ENCODE data around the gene SEPHS2.

DNA sequence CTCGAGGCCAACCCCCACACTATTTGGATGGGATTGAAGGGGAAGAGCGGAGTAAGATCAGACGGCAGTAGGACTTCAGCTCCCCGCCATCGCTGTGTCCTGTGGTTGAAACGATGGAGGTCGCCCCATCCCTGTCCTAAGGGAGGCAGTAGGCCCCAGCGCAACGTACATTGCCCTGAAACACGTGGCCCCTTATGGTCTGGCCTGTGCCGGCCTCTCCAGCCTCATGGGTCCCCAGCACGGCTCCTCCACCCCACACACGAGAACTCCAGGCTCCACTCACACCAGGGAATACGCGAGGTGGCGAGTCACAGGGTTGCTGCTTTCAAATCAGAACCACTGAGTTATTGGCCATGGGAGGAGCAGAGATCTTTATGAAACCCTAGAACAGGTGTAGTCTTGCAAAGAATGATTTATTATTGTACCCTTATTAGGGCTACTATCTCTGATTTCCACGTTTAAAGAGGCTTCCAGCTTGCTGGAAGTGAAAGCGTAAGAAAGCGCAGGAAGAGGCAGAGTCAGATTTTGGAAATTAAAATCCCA lies 15.2 kb downstream of the SEPHS2 start:
- no peak for TF ChIP-seq FOXA1 (IDR thresholded peaks at IDR 0.05)
- TF ChIP-seq FOXM1 (IDR thresholded peaks at IDR 0.05; ENCODE audit: borderline replicate concordance): no peak
- no peak for TF ChIP-seq ELF4 (IDR thresholded peaks at IDR 0.05)
- TF ChIP-seq L3MBTL2 (conservative IDR thresholded peaks at IDR 0.05): peak; percentile 97
- TF ChIP-seq SP1 (IDR thresholded peaks at IDR 0.05): no peak
- TF ChIP-seq SUZ12 (IDR thresholded peaks at IDR 0.05): no peak
- no peak for TF ChIP-seq CTBP1 (IDR thresholded peaks at IDR 0.05; ENCODE audit: borderline replicate concordance)
- no peak for TF ChIP-seq LEF1 (IDR thresholded peaks at IDR 0.05; ENCODE audit: borderline replicate concordance)
- no peak for TF ChIP-seq NFRKB (IDR thresholded peaks at IDR 0.05)
- TF ChIP-seq BHLHE40 (IDR thresholded peaks at IDR 0.05; ENCODE audit: borderline replicate concordance): no peak
- no peak for TF ChIP-seq FOXK2 (IDR thresholded peaks at IDR 0.05)
- TF ChIP-seq ARNT (IDR thresholded peaks at IDR 0.05): no peak
